GM23338 (cell line): ENCODE results near the gene SLC43A3. TPM values are rescaled to one million over a fixed set of nuclear protein-coding genes. Genes with fewer than 3 reads are reported as not detected.

Experiments used
- ATAC-seq: fragments of 200-7000 bp; cut with Tn5 transposase; 3 replicates; pipeline ENCODE4 v1.9.1; 2020
- DNase-seq: peaks from one replicate; pipeline ENCODE4 v3.0.0-alpha.2; 2015; ENCODE audit warnings: low spot score
- H2AFZ ChIP-seq: fragments of 200-600 bp; sonication (generic); 2 replicates; pipeline ENCODE4 v1.8.0; 2016; ENCODE audit warnings: antibody characterized with exemption, mild to moderate bottlenecking, moderate library complexity
- H3F3A ChIP-seq: fragments of 200-600 bp; sonication (generic); replicated peaks from 2 replicates; pipeline ENCODE4 v1.8.0; 2017; ENCODE audit warnings: antibody characterized with exemption, mixed run types, low read depth
- H3K27ac ChIP-seq: fragments of 200-600 bp; sonication (generic); 2 replicates; pipeline ENCODE4 v1.6.1; 2016; ENCODE audit warnings: low read depth
- H3K27me3 ChIP-seq: fragments of 200-600 bp; sonication (generic); 2 replicates; pipeline ENCODE4 v1.8.0; 2016; ENCODE audit warnings: mild to moderate bottlenecking, mixed run types, moderate library complexity; ENCODE audit not compliant: insufficient read depth
- H3K36me3 ChIP-seq: fragments of 200-600 bp; sonication (generic); 2 replicates; pipeline ENCODE4 v1.8.0; 2016; ENCODE audit warnings: mild to moderate bottlenecking; ENCODE audit not compliant: insufficient read depth
- H3K4me1 ChIP-seq: fragments of 200-600 bp; sonication (generic); 2 replicates; pipeline ENCODE4 v1.8.0; 2016; ENCODE audit warnings: mild to moderate bottlenecking, moderate library complexity; ENCODE audit not compliant: insufficient read depth
- H3K4me2 ChIP-seq: fragments of 200-600 bp; sonication (generic); 2 replicates; pipeline ENCODE4 v1.7.1; 2017; ENCODE audit warnings: mixed run types
- H3K4me3 ChIP-seq: fragments of 200-600 bp; sonication (generic); 2 replicates; pipeline ENCODE4 v1.6.1; 2016; ENCODE audit warnings: mixed run types
- H3K79me2 ChIP-seq: fragments of 200-600 bp; sonication (generic); replicated peaks from 2 replicates; pipeline ENCODE4 v1.8.0; 2017; ENCODE audit warnings: mild to moderate bottlenecking; ENCODE audit not compliant: insufficient read depth
- H3K9me2 ChIP-seq: fragments of 200-600 bp; sonication (generic); 2 replicates; pipeline ENCODE4 v1.8.0; 2017; ENCODE audit not compliant: insufficient read depth
- H4K20me1 ChIP-seq: fragments of 200-600 bp; sonication (generic); replicated peaks from 2 replicates; pipeline ENCODE4 v1.8.0; 2017; ENCODE audit warnings: mild to moderate bottlenecking; ENCODE audit not compliant: insufficient read depth
- H3K27ac Mint-ChIP-seq: 2 replicates; pipeline ENCODE4 v1.8.0; 2020; ENCODE audit warnings: inconsistent platforms, mild to moderate bottlenecking, moderate library complexity, mixed read lengths
- H3K27me3 Mint-ChIP-seq: 3 replicates; pipeline ENCODE4 v1.8.0; 2022; ENCODE audit warnings: low read depth, mild to moderate bottlenecking, moderate library complexity, mixed read lengths, inconsistent platforms; ENCODE audit not compliant: insufficient read depth, poor library complexity
- H3K36me3 Mint-ChIP-seq: 3 replicates; pipeline ENCODE4 v1.8.0; 2021; ENCODE audit warnings: low read depth, mild to moderate bottlenecking, inconsistent platforms, moderate library complexity, mixed read lengths
- H3K4me1 Mint-ChIP-seq: 3 replicates; pipeline ENCODE4 v1.8.0; 2020; ENCODE audit warnings: mild to moderate bottlenecking, inconsistent platforms, mixed read lengths
- H3K4me3 Mint-ChIP-seq: 3 replicates; pipeline ENCODE4 v1.8.0; 2021; ENCODE audit warnings: moderate library complexity, mild to moderate bottlenecking, inconsistent platforms, mixed read lengths
- H3K9me3 Mint-ChIP-seq: 3 replicates; pipeline ENCODE4 v1.8.0; 2020; ENCODE audit warnings: moderate library complexity, mild to moderate bottlenecking, inconsistent platforms, mixed read lengths
- CREB1 ChIP-seq: fragments of 250-450 bp; sonication (Bioruptor Pico); IDR thresholded peaks from 2 replicates; pipeline ENCODE4 v1.5.0; 2020; ENCODE audit warnings: low read depth, mild to moderate bottlenecking, moderate library complexity
- EZH2 ChIP-seq: fragments of 200-600 bp; sonication (generic); IDR thresholded peaks from one replicate; pipeline ENCODE4 v1.8.0; 2017; ENCODE audit warnings: antibody characterized with exemption, mild to moderate bottlenecking, low read depth; ENCODE audit not compliant: unreplicated experiment
- EZH2phosphoT487 ChIP-seq: fragments of 200-600 bp; sonication (generic); IDR thresholded peaks from one replicate; pipeline ENCODE4 v1.8.1; 2018; ENCODE audit warnings: antibody characterized with exemption; ENCODE audit not compliant: unreplicated experiment
- JUNB ChIP-seq: IDR thresholded peaks from one replicate; pipeline ENCODE4 v1.6.1; 2016; ENCODE audit warnings: antibody characterized with exemption; ENCODE audit not compliant: unreplicated experiment
- NANOG ChIP-seq: IDR thresholded peaks from 2 replicates; pipeline ENCODE4 v1.6.1; 2016; ENCODE audit warnings: antibody characterized with exemption, borderline replicate concordance
- POLR2AphosphoS5 ChIP-seq: IDR thresholded peaks from 2 replicates; pipeline ENCODE4 v1.6.1; 2016; ENCODE audit warnings: antibody characterized with exemption, low read depth
- STAT1 ChIP-seq: IDR thresholded peaks from one replicate; pipeline ENCODE4 v1.6.1; 2016; ENCODE audit warnings: antibody characterized with exemption; ENCODE audit not compliant: unreplicated experiment
- ZNF114 ChIP-seq: fragments of 250-450 bp; sonication (Bioruptor Pico); IDR thresholded peaks from 2 replicates; pipeline ENCODE4 v1.5.0; 2020; ENCODE audit warnings: mild to moderate bottlenecking, moderate library complexity
- ZNF331 ChIP-seq: fragments of 250-450 bp; sonication (Bioruptor Pico); IDR thresholded peaks from 2 replicates; pipeline ENCODE4 v1.5.0; 2020; ENCODE audit warnings: low read depth, mild to moderate bottlenecking, moderate library complexity
- polyA plus RNA-seq: library from polyadenylated mRNA; unstranded; fragments of >200 nt; fragmentation: Nextera tagmentation; extraction: Ambion mirVana; gene quantifications from 2 replicates; pipeline ENCODE4 v1.2.1, GENCODE V29; 2016
- total RNA-seq: library from RNA; depleted of rRNA; stranded (reverse); fragments of >200 nt; shearing (Covaris generic); gene quantifications from 2 replicates; pipeline ENCODE4 v1.2.3, GENCODE V29; 2014
- TF ChIP-seq, protein P1 (sequence below): IDR thresholded peaks from one replicate; pipeline ENCODE4 v1.6.1; 2018; ENCODE audit warnings: antibody characterized with exemption; ENCODE audit not compliant: unreplicated experiment
- TF ChIP-seq, protein P2 (sequence below), 2 experiments: fragments of 200-600 bp in 1 of 2; sonication (generic) in 1 of 2; conservative IDR thresholded peaks; 2 replicates each; pipeline versions ENCODE4 v1.5.1 to v1.6.1; 2016 to 2017; ENCODE audit warnings: antibody characterized with exemption in 2 of 2, low read depth in 2 of 2, mild to moderate bottlenecking in 2 of 2, moderate library complexity in 1 of 2
- TF ChIP-seq, protein P3 (sequence below): IDR thresholded peaks from 2 replicates; pipeline ENCODE4 v1.6.1; 2016; ENCODE audit warnings: antibody characterized with exemption
- TF ChIP-seq, protein P4 (sequence below): fragments of 250-450 bp; sonication (Bioruptor Pico); IDR thresholded peaks from 2 replicates; pipeline ENCODE4 v1.5.0; 2020; ENCODE audit warnings: mild to moderate bottlenecking, moderate library complexity

Gene SLC43A3
- total and polyA plus RNA-seq, 2 experiments from 2014 or later = 14.3 to 24.8 TPM

DNA sequence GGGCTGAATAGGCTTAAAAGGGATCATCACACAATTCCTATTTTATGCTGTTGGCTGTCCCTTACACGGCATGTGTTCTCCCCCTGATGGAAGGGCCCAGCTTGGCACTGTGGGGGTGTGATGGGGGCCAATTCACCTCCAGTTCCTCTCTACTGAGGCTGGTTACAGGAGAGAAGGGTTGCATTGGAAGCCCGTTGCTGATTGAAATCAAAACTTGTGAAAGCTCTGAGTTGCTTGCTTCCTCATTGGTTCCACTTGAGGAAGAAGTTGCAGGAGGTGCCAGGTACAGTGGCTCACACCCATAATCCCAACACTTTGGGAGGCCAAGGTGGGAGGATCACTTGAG lies 23.1 kb downstream of the SLC43A3 start:
- no peak overlapping the region for H3K4me3 ChIP-seq
- H4K20me1 ChIP-seq = no peaks in the 10 kb centered on the region
- TF ChIP-seq JUNB (no peak), ZNF331 (CRISPR knock-in tag) (no peak), ZNF114 (CRISPR knock-in tag) (no peak), NANOG (no peak), EZH2phosphoT487 (no peak), STAT1 (no peak), CREB1 (CRISPR knock-in tag) (no peak), EZH2 (no peak), POLR2AphosphoS5 (no peak)
- TF ChIP-seq, protein P1, sequence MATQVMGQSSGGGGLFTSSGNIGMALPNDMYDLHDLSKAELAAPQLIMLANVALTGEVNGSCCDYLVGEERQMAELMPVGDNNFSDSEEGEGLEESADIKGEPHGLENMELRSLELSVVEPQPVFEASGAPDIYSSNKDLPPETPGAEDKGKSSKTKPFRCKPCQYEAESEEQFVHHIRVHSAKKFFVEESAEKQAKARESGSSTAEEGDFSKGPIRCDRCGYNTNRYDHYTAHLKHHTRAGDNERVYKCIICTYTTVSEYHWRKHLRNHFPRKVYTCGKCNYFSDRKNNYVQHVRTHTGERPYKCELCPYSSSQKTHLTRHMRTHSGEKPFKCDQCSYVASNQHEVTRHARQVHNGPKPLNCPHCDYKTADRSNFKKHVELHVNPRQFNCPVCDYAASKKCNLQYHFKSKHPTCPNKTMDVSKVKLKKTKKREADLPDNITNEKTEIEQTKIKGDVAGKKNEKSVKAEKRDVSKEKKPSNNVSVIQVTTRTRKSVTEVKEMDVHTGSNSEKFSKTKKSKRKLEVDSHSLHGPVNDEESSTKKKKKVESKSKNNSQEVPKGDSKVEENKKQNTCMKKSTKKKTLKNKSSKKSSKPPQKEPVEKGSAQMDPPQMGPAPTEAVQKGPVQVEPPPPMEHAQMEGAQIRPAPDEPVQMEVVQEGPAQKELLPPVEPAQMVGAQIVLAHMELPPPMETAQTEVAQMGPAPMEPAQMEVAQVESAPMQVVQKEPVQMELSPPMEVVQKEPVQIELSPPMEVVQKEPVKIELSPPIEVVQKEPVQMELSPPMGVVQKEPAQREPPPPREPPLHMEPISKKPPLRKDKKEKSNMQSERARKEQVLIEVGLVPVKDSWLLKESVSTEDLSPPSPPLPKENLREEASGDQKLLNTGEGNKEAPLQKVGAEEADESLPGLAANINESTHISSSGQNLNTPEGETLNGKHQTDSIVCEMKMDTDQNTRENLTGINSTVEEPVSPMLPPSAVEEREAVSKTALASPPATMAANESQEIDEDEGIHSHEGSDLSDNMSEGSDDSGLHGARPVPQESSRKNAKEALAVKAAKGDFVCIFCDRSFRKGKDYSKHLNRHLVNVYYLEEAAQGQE = no peak
- TF ChIP-seq, protein P2, sequence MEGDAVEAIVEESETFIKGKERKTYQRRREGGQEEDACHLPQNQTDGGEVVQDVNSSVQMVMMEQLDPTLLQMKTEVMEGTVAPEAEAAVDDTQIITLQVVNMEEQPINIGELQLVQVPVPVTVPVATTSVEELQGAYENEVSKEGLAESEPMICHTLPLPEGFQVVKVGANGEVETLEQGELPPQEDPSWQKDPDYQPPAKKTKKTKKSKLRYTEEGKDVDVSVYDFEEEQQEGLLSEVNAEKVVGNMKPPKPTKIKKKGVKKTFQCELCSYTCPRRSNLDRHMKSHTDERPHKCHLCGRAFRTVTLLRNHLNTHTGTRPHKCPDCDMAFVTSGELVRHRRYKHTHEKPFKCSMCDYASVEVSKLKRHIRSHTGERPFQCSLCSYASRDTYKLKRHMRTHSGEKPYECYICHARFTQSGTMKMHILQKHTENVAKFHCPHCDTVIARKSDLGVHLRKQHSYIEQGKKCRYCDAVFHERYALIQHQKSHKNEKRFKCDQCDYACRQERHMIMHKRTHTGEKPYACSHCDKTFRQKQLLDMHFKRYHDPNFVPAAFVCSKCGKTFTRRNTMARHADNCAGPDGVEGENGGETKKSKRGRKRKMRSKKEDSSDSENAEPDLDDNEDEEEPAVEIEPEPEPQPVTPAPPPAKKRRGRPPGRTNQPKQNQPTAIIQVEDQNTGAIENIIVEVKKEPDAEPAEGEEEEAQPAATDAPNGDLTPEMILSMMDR (conservative IDR thresholded peaks at IDR 0.05; ENCODE audit: low read depth in 2 of 2) = no peak
- TF ChIP-seq, protein P3, sequence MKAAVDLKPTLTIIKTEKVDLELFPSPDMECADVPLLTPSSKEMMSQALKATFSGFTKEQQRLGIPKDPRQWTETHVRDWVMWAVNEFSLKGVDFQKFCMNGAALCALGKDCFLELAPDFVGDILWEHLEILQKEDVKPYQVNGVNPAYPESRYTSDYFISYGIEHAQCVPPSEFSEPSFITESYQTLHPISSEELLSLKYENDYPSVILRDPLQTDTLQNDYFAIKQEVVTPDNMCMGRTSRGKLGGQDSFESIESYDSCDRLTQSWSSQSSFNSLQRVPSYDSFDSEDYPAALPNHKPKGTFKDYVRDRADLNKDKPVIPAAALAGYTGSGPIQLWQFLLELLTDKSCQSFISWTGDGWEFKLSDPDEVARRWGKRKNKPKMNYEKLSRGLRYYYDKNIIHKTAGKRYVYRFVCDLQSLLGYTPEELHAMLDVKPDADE = no peak
- TF ChIP-seq, protein P4, sequence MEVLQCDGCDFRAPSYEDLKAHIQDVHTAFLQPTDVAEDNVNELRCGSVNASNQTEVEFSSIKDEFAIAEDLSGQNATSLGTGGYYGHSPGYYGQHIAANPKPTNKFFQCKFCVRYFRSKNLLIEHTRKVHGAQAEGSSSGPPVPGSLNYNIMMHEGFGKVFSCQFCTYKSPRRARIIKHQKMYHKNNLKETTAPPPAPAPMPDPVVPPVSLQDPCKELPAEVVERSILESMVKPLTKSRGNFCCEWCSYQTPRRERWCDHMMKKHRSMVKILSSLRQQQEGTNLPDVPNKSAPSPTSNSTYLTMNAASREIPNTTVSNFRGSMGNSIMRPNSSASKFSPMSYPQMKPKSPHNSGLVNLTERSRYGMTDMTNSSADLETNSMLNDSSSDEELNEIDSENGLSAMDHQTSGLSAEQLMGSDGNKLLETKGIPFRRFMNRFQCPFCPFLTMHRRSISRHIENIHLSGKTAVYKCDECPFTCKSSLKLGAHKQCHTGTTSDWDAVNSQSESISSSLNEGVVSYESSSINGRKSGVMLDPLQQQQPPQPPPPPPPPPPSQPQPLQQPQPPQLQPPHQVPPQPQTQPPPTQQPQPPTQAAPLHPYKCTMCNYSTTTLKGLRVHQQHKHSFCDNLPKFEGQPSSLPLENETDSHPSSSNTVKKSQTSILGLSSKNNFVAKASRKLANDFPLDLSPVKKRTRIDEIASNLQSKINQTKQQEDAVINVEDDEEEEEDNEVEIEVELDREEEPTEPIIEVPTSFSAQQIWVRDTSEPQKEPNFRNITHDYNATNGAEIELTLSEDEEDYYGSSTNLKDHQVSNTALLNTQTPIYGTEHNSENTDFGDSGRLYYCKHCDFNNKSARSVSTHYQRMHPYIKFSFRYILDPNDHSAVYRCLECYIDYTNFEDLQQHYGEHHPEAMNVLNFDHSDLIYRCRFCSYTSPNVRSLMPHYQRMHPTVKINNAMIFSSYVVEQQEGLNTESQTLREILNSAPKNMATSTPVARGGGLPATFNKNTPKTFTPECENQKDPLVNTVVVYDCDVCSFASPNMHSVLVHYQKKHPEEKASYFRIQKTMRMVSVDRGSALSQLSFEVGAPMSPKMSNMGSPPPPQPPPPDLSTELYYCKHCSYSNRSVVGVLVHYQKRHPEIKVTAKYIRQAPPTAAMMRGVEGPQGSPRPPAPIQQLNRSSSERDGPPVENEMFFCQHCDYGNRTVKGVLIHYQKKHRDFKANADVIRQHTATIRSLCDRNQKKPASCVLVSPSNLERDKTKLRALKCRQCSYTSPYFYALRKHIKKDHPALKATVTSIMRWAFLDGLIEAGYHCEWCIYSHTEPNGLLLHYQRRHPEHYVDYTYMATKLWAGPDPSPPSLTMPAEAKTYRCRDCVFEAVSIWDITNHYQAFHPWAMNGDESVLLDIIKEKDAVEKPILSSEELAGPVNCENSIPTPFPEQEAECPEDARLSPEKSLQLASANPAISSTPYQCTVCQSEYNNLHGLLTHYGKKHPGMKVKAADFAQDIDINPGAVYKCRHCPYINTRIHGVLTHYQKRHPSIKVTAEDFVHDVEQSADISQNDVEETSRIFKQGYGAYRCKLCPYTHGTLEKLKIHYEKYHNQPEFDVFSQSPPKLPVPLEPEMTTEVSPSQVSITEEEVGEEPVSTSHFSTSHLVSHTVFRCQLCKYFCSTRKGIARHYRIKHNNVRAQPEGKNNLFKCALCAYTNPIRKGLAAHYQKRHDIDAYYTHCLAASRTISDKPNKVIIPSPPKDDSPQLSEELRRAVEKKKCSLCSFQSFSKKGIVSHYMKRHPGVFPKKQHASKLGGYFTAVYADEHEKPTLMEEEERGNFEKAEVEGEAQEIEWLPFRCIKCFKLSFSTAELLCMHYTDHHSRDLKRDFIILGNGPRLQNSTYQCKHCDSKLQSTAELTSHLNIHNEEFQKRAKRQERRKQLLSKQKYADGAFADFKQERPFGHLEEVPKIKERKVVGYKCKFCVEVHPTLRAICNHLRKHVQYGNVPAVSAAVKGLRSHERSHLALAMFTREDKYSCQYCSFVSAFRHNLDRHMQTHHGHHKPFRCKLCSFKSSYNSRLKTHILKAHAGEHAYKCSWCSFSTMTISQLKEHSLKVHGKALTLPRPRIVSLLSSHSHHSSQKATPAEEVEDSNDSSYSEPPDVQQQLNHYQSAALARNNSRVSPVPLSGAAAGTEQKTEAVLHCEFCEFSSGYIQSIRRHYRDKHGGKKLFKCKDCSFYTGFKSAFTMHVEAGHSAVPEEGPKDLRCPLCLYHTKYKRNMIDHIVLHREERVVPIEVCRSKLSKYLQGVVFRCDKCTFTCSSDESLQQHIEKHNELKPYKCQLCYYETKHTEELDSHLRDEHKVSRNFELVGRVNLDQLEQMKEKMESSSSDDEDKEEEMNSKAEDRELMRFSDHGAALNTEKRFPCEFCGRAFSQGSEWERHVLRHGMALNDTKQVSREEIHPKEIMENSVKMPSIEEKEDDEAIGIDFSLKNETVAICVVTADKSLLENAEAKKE (CRISPR knock-in tag) = no peak
- Mint-ChIP-seq H3K4me3 (no peak overlapping the region), H3K4me1 (no peaks in the 10 kb centered on the region), H3K27me3 (peaks cover 8% of the 10 kb centered on the region), H3K27ac (no peak overlapping the region), H3K9me3 (no peaks in the 10 kb centered on the region), H3K36me3 (peaks cover 19% of the 10 kb centered on the region; the same call in 2 of the 3 replicates)
- ATAC-seq (no peak), DNase-seq (no peak)
- no peaks in the 10 kb centered on the region for H3K27me3 ChIP-seq
- H3F3A ChIP-seq = no peaks in the 10 kb centered on the region
- no peak overlapping the region for H3K27ac ChIP-seq
- no peaks in the 10 kb centered on the region for H3K79me2 ChIP-seq
- no peaks in the 10 kb centered on the region for H3K36me3 ChIP-seq
- H3K4me2 ChIP-seq = no peak overlapping the region
- H2AFZ ChIP-seq = no peak overlapping the region
- no peaks in the 10 kb centered on the region for H3K4me1 ChIP-seq
- H3K9me2 ChIP-seq = no peaks in the 10 kb centered on the region
